Stimulated activated CD4-positive, alpha-beta T cell treated with anti-CD3 and anti-CD28 coated beads, Interleukin-1b, Interleukin-23, amount 100 ng/mL, for 48 hours (primary cell): ENCODE measurements around the gene PRKCD.

Source experiments
- DNase-seq: peaks from one replicate; pipeline ENCODE4 v3.0.0-alpha.2; 2020

The PRKCD gene

GRCh38 chr3:53193466-53194209, 32.6 kb downstream of the PRKCD start:
- DNase-seq, result no peak

- DNase-seq, result no peak
These were observed 33.4 kb downstream of the PRKCD start for GRCh38 chr3:53194210-53195065.

GRCh38 chr3:53195066-53195450, 34.0 kb downstream of the PRKCD start:
- no peak for DNase-seq

GRCh38 chr3:53195602-53196574, 34.9 kb downstream of the PRKCD start:
- peak; percentile 46 for DNase-seq

GRCh38 chr3:53196575-53197407, 35.8 kb downstream of the PRKCD start:
- peak; percentile 62 for DNase-seq

GRCh38 chr3:53198256-53198977, 37.4 kb downstream of the PRKCD start:
- DNase-seq, result no peak

- DNase-seq, result no peak
These were observed 38.0 kb downstream of the PRKCD start for GRCh38 chr3:53198996-53199395.

- DNase-seq, result no peak
These were observed 38.8 kb downstream of the PRKCD start for GRCh38 chr3:53199834-53200233.

- no peak for DNase-seq
These were observed 39.8 kb downstream of the PRKCD start for GRCh38 chr3:53200501-53201498.

GRCh38 chr3:53202331-53203015, 41.5 kb downstream of the PRKCD start:
- no peak for DNase-seq

- no peak for DNase-seq
These were observed 51.0 kb downstream of the PRKCD start for GRCh38 chr3:53211706-53212702.

- DNase-seq, result no peak
These were observed 52.3 kb downstream of the PRKCD start for GRCh38 chr3:53213276-53213675.

GRCh38 chr3:53215816-53216215, 54.8 kb downstream of the PRKCD start:
- DNase-seq, result no peak

GRCh38 chr3:53216723-53217122, 55.7 kb downstream of the PRKCD start:
- DNase-seq, result no peak

GRCh38 chr3:53217175-53217574, 56.2 kb downstream of the PRKCD start:
- no peak for DNase-seq

GRCh38 chr3:53218131-53218530, 57.1 kb downstream of the PRKCD start:
- no peak for DNase-seq

GRCh38 chr3:53219895-53220483, 59.0 kb downstream of the PRKCD start:
- DNase-seq, result peak; percentile 82

- no peak for DNase-seq
These were observed 60.3 kb downstream of the PRKCD start for GRCh38 chr3:53221345-53221744.
